ENCODE results near the gene MYOG. TPM values are rescaled to one million over a fixed set of nuclear protein-coding genes. Genes with fewer than 3 reads are reported as not detected.

MYOG gene
- total and polyA plus RNA-seq, 2 donors (not counting 1 experiment from before 2014, with no cell fraction given) = not detected

- peaks cover 13% of the 10 kb centered on the region for H3K4me1 ChIP-seq (ENCODE audit: control insufficient read depth, extremely low read depth, insufficient read depth, low read length)
- DNase-seq (ENCODE audit: low read depth in 2 of 2) = no peak
- H3K79me2 ChIP-seq (ENCODE audit: control insufficient read depth, insufficient read depth, low read length) = no peaks in the 10 kb centered on the region
- no peak overlapping the region for H3K4me2 ChIP-seq (ENCODE audit: extremely low read depth, insufficient read depth, low read length)
- TF ChIP-seq EZH2 (IDR thresholded peaks at IDR 0.05; ENCODE audit: low read length, missing control alignments) (no peak), CTCF (conservative IDR thresholded peaks at IDR 0.05 in 1 of 2, IDR thresholded peaks at IDR 0.05 in 1 of 2; ENCODE audit: low read depth in 1 of 2, low read length in 2 of 2) (no peak)
- H3K9me3 ChIP-seq (ENCODE audit: control insufficient read depth, insufficient read depth, low read depth, low read length) = no peaks in the 10 kb centered on the region
- H3K27ac ChIP-seq (ENCODE audit: insufficient read depth, low read length) = no peak overlapping the region
- no peaks in the 10 kb centered on the region for H3K36me3 ChIP-seq (ENCODE audit: control insufficient read depth, insufficient read depth, low read length)
- H3K9ac ChIP-seq (ENCODE audit: insufficient read depth, low read length) = no peak overlapping the region
- H2AFZ ChIP-seq (ENCODE audit: low read length) = no peak overlapping the region
- H4K20me1 ChIP-seq (ENCODE audit: control insufficient read depth, extremely low read depth, insufficient read depth, low read length) = no peaks in the 10 kb centered on the region
- peaks cover 5% of the 10 kb centered on the region for H3K27me3 ChIP-seq (ENCODE audit: control insufficient read depth, insufficient read depth, low read length)
- H3K4me3 ChIP-seq (replicated peaks in 1 of 4; ENCODE audit: control extremely low read depth in 1 of 4, insufficient read depth in 1 of 4, low read depth in 3 of 4, low read length in 4 of 4) = no peak overlapping the region
Measured at GRCh38 chr1:203033917-203034316, 51.9 kb downstream of the MYOG start.

GRCh38 chr1:203033287-203033686 lies 52.5 kb downstream of the MYOG start:
- DNase-seq (ENCODE audit: low read depth in 2 of 2) = no peak
- Histone ChIP-seq H3K79me2 (ENCODE audit: control insufficient read depth, insufficient read depth, low read length) (no peaks in the 10 kb centered on the region), H3K9ac (ENCODE audit: insufficient read depth, low read length) (no peak overlapping the region), H3K9me3 (ENCODE audit: control insufficient read depth, insufficient read depth, low read depth, low read length) (no peaks in the 10 kb centered on the region), H3K36me3 (ENCODE audit: control insufficient read depth, insufficient read depth, low read length) (no peaks in the 10 kb centered on the region), H3K27ac (ENCODE audit: insufficient read depth, low read length) (no peak overlapping the region), H3K4me2 (ENCODE audit: extremely low read depth, insufficient read depth, low read length) (no peak overlapping the region), H3K27me3 (ENCODE audit: control insufficient read depth, insufficient read depth, low read length) (peaks cover 6% of the 10 kb centered on the region), H3K4me3 (replicated peaks in 1 of 4; ENCODE audit: control extremely low read depth in 1 of 4, insufficient read depth in 1 of 4, low read depth in 3 of 4, low read length in 4 of 4) (no peak overlapping the region), H4K20me1 (ENCODE audit: control insufficient read depth, extremely low read depth, insufficient read depth, low read length) (no peaks in the 10 kb centered on the region), H3K4me1 (ENCODE audit: control insufficient read depth, extremely low read depth, insufficient read depth, low read length) (peaks cover 6% of the 10 kb centered on the region), H2AFZ (ENCODE audit: low read length) (no peak overlapping the region)
- TF ChIP-seq CTCF (conservative IDR thresholded peaks at IDR 0.05 in 1 of 2, IDR thresholded peaks at IDR 0.05 in 1 of 2; ENCODE audit: low read depth in 1 of 2, low read length in 2 of 2) (no peak), EZH2 (IDR thresholded peaks at IDR 0.05; ENCODE audit: low read length, missing control alignments) (no peak)

Other genes with a start within 250 kb of the MYOG start
- 4.4 and 5.9 TPM in 2 replicates for gene RABIF, start 196.9 kb downstream of the MYOG start, total RNA-seq
- gene RABIF, start 196.9 kb downstream of the MYOG start, polyA plus RNA-seq = 14.6 and 15.8 TPM in 2 replicates
- gene KLHL12, start 158.8 kb downstream of the MYOG start, total RNA-seq = 48.3 and 55.5 TPM in 2 replicates
- gene KLHL12, start 158.8 kb downstream of the MYOG start, polyA plus RNA-seq = 39.4 and 46.3 TPM in 2 replicates
- 62.4 and 81.7 TPM in 2 replicates for gene ADIPOR1, start 127.7 kb downstream of the MYOG start, total RNA-seq
- gene ADIPOR1, start 127.7 kb downstream of the MYOG start, polyA plus RNA-seq = 106 and 116 TPM in 2 replicates
- 28.2 and 48.1 TPM in 2 replicates for gene CYB5R1, start 118.8 kb downstream of the MYOG start, total RNA-seq
- gene CYB5R1, start 118.8 kb downstream of the MYOG start, polyA plus RNA-seq = 36.9 and 41.2 TPM in 2 replicates
- 74.5 and 83.7 TPM in 2 replicates for gene TMEM183A, start 78.6 kb downstream of the MYOG start, total RNA-seq
- 74.2 and 75.3 TPM in 2 replicates for gene TMEM183A, start 78.6 kb downstream of the MYOG start, polyA plus RNA-seq
- gene PPFIA4, start 59.5 kb downstream of the MYOG start, total RNA-seq = 4.3 and 4.6 TPM in 2 replicates
- 0.36 and 3.2 TPM in 2 replicates for gene PPFIA4, start 59.5 kb downstream of the MYOG start, polyA plus RNA-seq
- 1.5 and 10.8 TPM in 2 replicates for gene ADORA1, start 41.7 kb upstream of the MYOG start, total RNA-seq
- gene ADORA1, start 41.7 kb upstream of the MYOG start, polyA plus RNA-seq = 1.3 and 6.1 TPM in 2 replicates
- 0.17 and 0.26 TPM in 2 replicates for gene MYBPH, start 89.8 kb upstream of the MYOG start, total RNA-seq
- gene MYBPH, start 89.8 kb upstream of the MYOG start, polyA plus RNA-seq = 0.71 and 5.5 TPM in 2 replicates
- gene CHI3L1, start 100.7 kb upstream of the MYOG start, total RNA-seq = 3.0 and 17.5 TPM in 2 replicates
- gene CHI3L1, start 100.7 kb upstream of the MYOG start, polyA plus RNA-seq = 4.2 and 42.8 TPM in 2 replicates
- not detected in 2 replicates for gene CHIT1, start 143.7 kb upstream of the MYOG start, total RNA-seq
- not detected in 2 replicates for gene CHIT1, start 143.7 kb upstream of the MYOG start, polyA plus RNA-seq
- 20.3 and 26.3 TPM in 2 replicates for gene BTG2, start 219.5 kb upstream of the MYOG start, total RNA-seq
- gene BTG2, start 219.5 kb upstream of the MYOG start, polyA plus RNA-seq = 9.8 and 12.2 TPM in 2 replicates